GM19351 (cell line): ENCODE measurements around the gene CACNA1F.

Source experiments
- ATAC-seq: cut with Tn5 transposase; IDR thresholded peaks from one replicate; pipeline ENCODE4 v1.9.1; 2021; ENCODE audit warnings: mild to moderate bottlenecking, moderate library complexity; ENCODE audit not compliant: unreplicated experiment

CACNA1F gene

DNA sequence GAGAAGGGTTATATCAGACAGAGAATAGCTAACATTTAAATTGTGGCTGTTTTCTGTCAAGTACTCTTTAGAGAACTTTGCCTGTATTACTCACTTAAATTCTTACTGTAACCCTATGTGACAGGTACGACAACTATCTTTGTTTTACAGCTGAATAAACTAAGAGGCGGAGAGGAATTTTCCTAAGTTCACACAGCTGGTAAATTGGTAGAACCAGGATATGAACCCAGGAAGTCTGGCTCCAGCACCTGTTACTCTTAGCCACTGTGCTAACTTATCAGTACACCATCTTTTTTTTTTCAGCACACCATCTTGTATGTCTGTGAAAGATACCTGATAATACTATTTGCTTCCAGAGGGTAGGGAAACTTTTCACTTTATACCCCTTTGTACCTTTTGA, 31.1 kb downstream of the CACNA1F start:
- ATAC-seq: no peak

GRCh38 chrX:49199906-49200771, 33.0 kb downstream of the CACNA1F start, which contains the start of gene SYP:
TSS of gene SYP (minus strand) at chrX:49200193. CDS start at chrX:49200186, 7 bp downstream.
- peak; percentile 98 for ATAC-seq

GRCh38 chrX:49199315-49199595, 33.9 kb downstream of the CACNA1F start:
- ATAC-seq: no peak

DNA sequence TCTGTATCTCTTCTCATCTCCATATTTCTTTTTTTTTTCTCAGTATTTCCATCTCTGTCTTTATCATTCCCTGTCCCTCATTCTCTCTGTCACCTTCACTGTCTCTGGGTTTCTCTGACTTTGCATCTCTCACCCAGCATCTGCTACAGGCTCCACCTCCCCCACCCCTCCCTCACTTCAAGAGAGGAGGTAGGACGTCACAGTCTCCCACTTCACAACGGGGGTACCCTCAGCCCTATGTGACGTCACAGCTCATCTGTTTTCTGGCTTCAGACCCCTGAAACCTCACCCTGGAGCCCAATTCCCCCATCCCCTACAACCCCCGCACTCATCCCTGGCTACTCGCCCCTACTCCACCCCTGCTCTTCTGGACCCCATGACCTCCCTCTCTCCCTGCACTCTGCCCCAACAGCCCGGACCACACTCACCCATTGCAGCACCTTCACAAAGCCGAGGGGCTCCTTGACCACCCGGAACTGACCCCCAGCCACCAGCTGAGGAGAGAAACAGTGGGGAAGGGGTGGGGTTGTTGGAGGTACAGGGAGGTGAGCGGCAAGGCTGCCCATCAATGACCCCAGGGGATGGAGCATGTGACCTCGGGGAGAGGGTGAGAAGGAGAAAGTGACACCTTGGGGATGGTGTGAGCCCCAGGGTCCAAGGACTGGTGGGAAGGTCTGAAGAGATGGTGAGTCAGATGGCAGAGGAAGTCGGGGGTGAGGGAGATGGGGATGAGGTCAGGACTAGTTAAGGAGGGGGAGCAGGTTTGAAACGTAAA, 34.4 kb downstream of the CACNA1F start:
- no peak for ATAC-seq

- ATAC-seq: no peak
Observed at GRCh38 chrX:49197543-49198087, 35.5 kb downstream of the CACNA1F start.

- no peak for ATAC-seq
Observed at GRCh38 chrX:49193542-49193964, 39.6 kb downstream of the CACNA1F start.

DNA sequence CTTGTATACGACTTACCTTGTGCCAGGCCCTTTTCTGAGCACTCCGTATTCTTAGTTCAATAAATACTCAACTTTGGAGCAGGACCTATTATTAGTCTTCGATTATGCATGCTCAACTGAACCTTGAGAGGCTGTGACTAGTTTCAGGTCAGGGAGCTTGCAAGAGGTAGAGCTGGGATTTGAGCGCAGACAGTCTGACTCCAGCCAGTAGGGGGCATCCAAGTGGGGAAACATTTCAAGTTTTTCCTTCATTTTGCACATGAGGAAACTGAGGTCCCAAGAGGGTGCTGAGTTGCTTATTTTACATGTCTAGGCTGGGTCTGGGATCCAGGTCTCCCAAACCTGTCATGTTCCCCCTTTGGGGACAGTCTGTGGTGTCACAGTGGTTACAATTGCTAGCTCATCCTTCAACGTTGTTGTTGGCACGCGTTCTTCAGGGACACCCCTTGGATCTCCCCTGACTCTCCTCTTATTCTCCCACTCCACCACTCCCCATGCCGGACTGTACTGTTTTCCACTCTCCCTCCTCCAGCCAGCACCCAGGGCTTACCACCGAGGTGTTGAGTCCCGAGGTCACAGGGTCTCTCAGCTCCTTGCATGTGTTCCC, 40.3 kb downstream of the CACNA1F start:
- no peak for ATAC-seq

DNA sequence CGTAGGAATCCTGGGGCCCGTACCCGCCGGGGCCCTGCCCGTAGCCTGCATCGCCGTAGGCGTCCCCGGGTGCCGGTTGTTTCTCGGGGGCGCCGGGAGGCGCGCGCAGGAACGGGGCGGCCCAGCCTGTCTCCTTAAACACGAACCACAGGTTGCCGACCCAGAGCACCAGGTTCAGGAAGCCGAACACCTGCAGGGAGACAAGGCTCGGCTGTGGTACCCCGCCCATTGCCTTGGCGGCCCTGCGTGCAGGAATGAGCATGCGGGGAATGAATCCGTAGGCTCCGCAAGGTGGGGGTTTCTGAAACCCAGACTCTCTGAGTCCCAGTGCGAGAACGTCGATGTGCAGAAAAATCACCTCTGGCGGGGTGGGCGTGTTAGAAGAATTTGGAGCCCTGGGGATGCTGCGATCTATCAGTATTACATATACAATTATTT, 41.5 kb downstream of the CACNA1F start:
- ATAC-seq: peak; percentile 17

DNA sequence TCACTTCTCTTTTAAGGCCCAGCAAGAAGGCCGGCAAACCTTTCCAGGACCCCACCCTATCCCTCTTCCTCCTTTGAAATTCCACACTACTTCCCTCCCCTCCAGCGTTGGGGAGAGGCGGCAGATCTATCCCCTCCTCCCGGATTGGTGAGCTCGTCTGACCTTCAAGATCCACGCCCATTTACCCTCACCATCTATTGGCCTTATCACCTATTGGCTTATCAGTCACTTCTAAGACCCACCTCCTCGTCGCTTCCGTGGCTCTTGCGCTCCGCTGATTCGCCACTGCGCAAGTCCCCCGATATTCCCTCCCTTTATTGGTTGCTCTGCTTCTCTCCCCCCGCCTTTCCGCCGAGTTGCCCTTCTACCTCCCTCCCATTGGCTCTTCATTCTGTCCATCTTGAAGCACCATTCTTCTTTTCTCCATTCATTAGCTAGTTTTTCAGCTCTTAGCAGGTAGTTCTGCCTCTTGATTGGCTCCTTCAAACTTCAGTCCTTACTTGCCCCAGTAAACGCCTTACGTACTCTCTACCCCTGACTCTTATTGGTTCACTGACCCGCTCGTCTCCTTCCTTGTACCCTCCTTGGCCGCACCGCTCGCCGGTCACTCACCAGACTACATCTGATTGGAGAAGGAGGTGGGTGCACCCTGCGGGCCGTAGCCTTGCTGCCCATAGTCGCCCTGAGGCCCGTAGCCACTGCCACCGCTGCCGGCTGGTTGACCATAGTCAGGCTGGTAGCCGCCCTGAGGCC, 42.1 kb downstream of the CACNA1F start:
- ATAC-seq: peak; percentile 88

DNA sequence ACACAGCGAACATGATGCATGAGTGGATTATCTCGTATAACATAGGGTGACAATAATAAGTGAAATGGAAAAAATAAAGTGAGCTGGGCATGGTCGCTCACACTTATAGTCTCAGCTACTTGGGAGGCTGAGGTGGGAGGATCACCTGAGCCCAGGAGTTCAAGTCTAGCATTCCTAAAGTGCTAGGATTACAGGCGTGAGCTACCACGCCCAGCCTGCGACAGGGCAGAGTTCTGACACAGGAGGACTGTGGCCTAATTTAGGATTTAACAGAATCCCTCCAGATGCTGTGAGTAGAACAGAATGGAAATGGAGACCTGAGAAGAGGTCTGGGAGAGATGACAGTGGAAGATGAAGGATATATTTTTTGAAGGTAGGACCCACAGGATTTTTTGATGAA, 43.5 kb downstream of the CACNA1F start:
- no peak for ATAC-seq

DNA sequence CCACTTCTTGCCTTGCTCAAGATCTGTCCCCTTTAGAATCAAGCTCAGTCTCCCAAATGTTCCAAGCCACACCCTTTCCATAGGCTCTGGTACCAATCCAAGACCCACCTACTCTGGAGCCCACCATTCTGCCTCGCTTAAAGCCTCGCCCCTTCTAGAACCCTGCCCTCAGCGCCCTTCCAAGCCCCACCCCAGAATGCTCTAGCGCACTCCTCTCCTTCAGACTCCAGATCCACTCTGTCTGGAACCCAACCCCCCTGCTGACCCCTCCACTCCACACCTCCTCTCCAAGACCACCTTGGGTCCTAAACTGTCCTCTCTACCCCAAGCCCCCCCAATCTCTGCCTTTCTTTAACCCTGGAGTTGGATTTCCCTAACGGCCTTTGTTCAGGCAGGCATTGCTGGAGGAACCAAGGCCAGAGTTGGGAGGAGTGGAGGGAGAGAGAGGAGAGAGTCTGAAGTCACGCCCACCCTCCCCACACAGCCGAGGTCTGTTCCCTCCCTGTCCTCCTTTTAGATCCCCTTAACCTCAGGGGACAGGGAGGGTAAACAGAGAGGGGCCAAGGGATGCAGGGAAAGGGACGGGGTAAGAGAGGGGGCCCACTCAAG, 44.6 kb downstream of the CACNA1F start:
- no peak for ATAC-seq

DNA sequence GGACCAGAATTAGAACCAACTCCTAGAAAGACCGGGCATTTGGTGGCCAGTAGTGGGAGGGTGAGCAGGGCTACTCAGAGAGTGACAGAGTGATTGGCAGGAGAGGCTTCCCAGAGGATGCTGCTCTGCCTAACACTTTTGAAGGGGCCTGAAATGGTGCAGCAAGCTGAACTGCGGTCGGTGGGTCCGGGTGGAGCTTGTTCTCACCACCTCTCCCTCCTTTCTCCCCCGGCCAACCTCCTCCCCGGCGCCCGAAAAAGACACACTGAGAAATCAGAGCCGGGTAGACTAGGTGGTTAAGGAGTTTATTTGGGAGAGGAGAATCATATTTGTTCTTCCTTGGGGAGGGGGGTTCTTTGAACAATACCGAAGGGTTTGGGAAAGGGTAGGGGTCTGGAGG, 45.6 kb downstream of the CACNA1F start:
- no peak for ATAC-seq

DNA sequence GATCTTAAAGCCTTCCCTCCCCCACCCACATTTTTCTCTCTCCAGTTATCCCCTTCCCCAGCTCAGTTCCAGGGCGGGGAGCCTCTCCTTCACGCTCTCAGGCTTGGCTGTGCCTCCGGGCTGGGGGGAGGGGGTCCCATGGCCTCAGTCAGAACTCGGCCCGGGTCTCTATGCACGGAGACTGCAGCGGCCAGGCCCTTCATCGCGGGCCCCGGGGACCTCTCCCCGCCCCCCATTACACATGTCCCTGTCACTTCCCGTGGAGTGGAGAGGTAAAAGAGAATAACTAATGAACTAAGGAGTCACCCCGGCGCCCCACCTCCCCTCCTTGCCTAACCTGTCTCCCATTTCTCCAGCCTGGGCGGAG, 46.1 kb downstream of the CACNA1F start:
- ATAC-seq: no peak

DNA sequence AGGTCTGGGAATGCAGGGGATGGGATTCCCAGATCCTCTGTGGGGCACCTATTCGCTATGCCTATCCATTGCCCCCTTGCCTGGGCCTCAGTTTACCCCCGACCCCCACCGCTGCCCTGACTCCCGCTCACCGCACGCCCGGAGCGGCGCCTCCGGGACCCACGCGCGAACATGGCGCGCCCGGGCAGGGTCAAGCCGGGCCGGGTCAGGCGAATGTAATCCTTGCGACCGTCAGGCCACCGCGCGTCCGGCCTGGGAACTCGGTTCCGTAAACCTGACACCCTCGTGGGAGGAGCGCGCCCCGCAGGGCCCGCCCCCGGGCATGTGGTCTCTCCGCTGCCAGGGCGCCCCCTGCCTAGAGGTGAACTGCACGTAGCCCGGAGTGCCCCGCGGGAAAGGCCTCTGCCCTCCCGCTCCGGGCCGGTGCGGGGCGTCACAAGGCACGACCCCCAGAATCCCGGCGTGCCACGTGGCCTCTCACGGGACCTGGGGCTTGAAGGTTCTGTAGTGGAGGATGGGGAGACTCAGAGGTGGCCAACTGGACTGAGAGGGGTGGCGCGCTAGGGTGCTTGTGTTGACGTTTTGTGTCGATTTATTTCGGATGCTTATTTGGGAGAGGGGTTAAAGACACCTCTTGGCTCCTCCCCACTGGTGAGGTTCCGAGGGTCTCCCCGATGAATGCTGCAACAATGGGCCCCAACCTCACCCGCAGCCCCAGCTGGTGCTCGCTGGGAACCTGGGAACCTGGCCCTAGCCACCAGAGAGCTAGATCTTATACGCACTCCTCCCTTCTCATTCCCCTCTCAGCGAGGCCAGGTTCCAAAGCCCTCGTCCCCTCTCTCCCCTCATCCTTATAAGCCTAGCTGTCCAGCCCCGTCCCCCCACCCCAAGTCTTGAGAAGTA, 46.8 kb downstream of the CACNA1F start, which contains the start of gene PRICKLE3:
Gene PRICKLE3 (minus strand): TSS at position 249 of the 903 bp plus-strand sequence. CDS start 76 bp downstream, at position 173.
- ATAC-seq: peak; percentile 27

GRCh38 chrX:49184294-49185281, 48.6 kb downstream of the CACNA1F start:
- peak; percentile 41 for ATAC-seq

DNA sequence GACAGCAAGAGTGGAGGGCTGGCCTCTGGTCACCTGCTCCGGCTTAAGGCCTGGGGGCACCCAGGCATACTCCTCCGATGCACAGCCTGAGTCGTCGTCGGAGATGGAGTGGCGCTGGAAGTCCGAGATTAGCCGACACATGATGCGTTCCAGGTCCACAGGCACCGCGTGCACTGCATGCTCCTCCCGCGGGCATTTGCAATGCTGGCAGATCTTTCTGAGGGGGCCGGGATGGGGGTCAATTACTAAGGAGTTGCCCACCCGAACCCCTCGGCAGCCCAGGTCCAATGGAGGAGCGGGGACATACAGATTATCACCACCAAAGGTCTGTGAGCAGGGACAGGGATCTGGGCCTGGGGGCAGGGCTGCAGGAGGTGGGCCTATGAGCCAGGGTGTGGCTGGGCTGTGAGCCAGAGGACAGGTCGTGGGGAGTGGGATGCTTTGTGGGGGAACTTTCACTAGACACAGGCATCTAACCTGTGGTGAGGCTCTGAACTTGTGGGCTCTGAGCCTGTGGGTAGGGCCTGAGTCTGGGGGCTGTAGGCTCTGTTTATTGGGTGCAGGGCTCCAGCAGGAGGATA, 49.3 kb downstream of the CACNA1F start:
- ATAC-seq: no peak

GRCh38 chrX:49179358-49179757, 53.8 kb downstream of the CACNA1F start:
- no peak for ATAC-seq

- no peak for ATAC-seq
Observed at GRCh38 chrX:49178537-49178936, 54.6 kb downstream of the CACNA1F start.
